Upper lobe of left lung (tissue), 6 donors: ENCODE results near the gene C5orf47. TPM values are rescaled to one million over a fixed set of nuclear protein-coding genes. Genes with fewer than 3 reads are reported as not detected.
A peak's percentile ranks its signal among the peaks of the same experiment; 100 is the strongest.

Source experiments
- ATAC-seq, 2 donors: fragments of 200-7000 bp; cut with Tn5 transposase; one replicate each; pipeline ENCODE4 v1.9.1; 2022; ENCODE audit warnings: mild to moderate bottlenecking in 2 of 2, moderate library complexity in 2 of 2; ENCODE audit not compliant: low FRiP score in 2 of 2
- DNase-seq, 2 donors: peaks; one replicate each; pipeline ENCODE4 v3.0.0-alpha.2; 2019 to 2020
- H3K27ac ChIP-seq, 4 donors: fragments of 200-600 bp; sonication (generic); one replicate each; pipeline ENCODE4 v1.5.1; 2016 to 2019
- H3K27me3 ChIP-seq, 4 donors: fragments of 200-600 bp; sonication (generic); one replicate each; pipeline ENCODE4 v1.5.1; 2017 to 2019
- H3K36me3 ChIP-seq, 4 donors: fragments of 200-600 bp; sonication (generic); one replicate each; pipeline ENCODE4 v1.5.1; 2016 to 2019
- H3K4me1 ChIP-seq, 4 donors: fragments of 200-600 bp; sonication (generic); one replicate each; pipeline ENCODE4 v1.5.1; 2018 to 2019
- H3K4me3 ChIP-seq, 4 donors: fragments of 200-600 bp; sonication (generic); one replicate each; pipeline ENCODE4 v1.5.1; 2017 to 2019; ENCODE audit warnings: mild to moderate bottlenecking in 2 of 4, moderate library complexity in 1 of 4
- H3K9me3 ChIP-seq, 4 donors: fragments of 200-600 bp; sonication (generic); one replicate each; pipeline ENCODE4 v1.5.1; 2018 to 2019
- CTCF ChIP-seq, 6 experiments: fragments of 450-650 bp in 4 of 6; fragments of 200-600 bp in 2 of 6; sonication (generic) in 2 of 6; IDR thresholded peaks; one replicate each; pipeline ENCODE4 v1.5.1; 2016 to 2019; ENCODE audit warnings: antibody characterized with exemption in 6 of 6
- EP300 ChIP-seq, 4 donors: sonication (generic); formaldehyde crosslinking; IDR thresholded peaks; one replicate each; pipeline ENCODE4 v1.5.1; 2017; ENCODE audit warnings: antibody characterized with exemption in 4 of 4, control low read depth in 2 of 4
- POLR2A ChIP-seq, 4 donors: fragments of 450-650 bp; IDR thresholded peaks; one replicate each; pipeline ENCODE4 v1.5.1; 2016 to 2017; ENCODE audit warnings: antibody characterized with exemption in 4 of 4, mild to moderate bottlenecking in 2 of 4
- POLR2AphosphoS5 ChIP-seq, 2 donors: sonication (generic); formaldehyde crosslinking; IDR thresholded peaks; one replicate each; pipeline ENCODE4 v1.5.1; 2017; ENCODE audit warnings: antibody characterized with exemption in 2 of 2
- WGBS, 2 donors: methylation state at CpG; one replicate each; pipeline ENCODE4 v1.1.5; 2017 to 2018; 5-methylcytosine and 5-hydroxymethylcytosine counted together
- total RNA-seq, 6 donors: library from RNA; depleted of rRNA in 4 of 6; stranded (reverse); fragments of >200 nt in 4 of 6; gene quantifications; one replicate each; pipeline versions ENCODE4 v1.1.0 to v1.2.1, GENCODE V29; 2016 to 2021
- donor health status: DM: no; HTN: no; CAD: no; lungs with moderate emphysema.
- donor health status: DM: no; HTN: yes; CAD: no; lungs with severe emphysema.

The C5orf47 gene
- total RNA-seq, 6 donors from 2014 or later: not detected

- Histone ChIP-seq H3K4me1 (peaks cover 34 to 52% (median 37%) of the 10 kb centered on the region in 4 donors), H3K9me3 (no peaks in the 10 kb centered on the region), H3K27ac (no peak overlapping the region), H3K4me3 (no peak overlapping the region), H3K36me3 (peaks cover 13 to 51% (median 28%) of the 10 kb centered on the region in 4 donors), H3K27me3 (no peaks in the 10 kb centered on the region)
- WGBS, 2 donors: 59 to 67% methylated on average over 2 of the region's 2 CpGs
- no peak for DNase-seq
- ATAC-seq: no peak
- TF ChIP-seq CTCF (IDR thresholded peaks at IDR 0.05) (no peak), EP300 (IDR thresholded peaks at IDR 0.05) (no peak), POLR2A (IDR thresholded peaks at IDR 0.05) (no peak), POLR2AphosphoS5 (IDR thresholded peaks at IDR 0.05) (no peak)
These were observed 43.8 kb upstream of the C5orf47 start for GRCh38 chr5:173945160-173945559.

- TF ChIP-seq EP300 (IDR thresholded peaks at IDR 0.05) (no peak), CTCF (IDR thresholded peaks at IDR 0.05) (no peak)
These were observed 42.6 kb upstream of the C5orf47 start for GRCh38 chr5:173946323-173946722.

GRCh38 chr5:173950829-173951228 lies 38.1 kb upstream of the C5orf47 start:
- ATAC-seq: no peak
- Histone ChIP-seq H3K27ac (no peak overlapping the region), H3K4me1 (peaks cover 0 to 11% (median 2%) of the 10 kb centered on the region in 4 donors), H3K9me3 (no peaks in the 10 kb centered on the region), H3K4me3 (no peak overlapping the region), H3K36me3 (peaks cover 27 to 96% (median 59%) of the 10 kb centered on the region in 4 donors), H3K27me3 (no peaks in the 10 kb centered on the region)
- DNase-seq: no peak
- TF ChIP-seq CTCF (IDR thresholded peaks at IDR 0.05) (no peak), POLR2AphosphoS5 (IDR thresholded peaks at IDR 0.05) (no peak), EP300 (IDR thresholded peaks at IDR 0.05) (no peak), POLR2A (IDR thresholded peaks at IDR 0.05) (no peak)
- 71 to 75% methylated on average over 2 of the region's 2 CpGs for WGBS, 2 donors

More at GRCh38 chr5:173946323-173946722, 42.6 kb upstream of the C5orf47 start:
- DNase-seq: no peak
- Histone ChIP-seq H3K36me3 (peaks cover 19 to 63% (median 37%) of the 10 kb centered on the region in 4 donors), H3K27ac (no peak overlapping the region), H3K27me3 (no peaks in the 10 kb centered on the region), H3K4me1 (peaks cover 25 to 41% (median 27%) of the 10 kb centered on the region in 4 donors), H3K4me3 (no peak overlapping the region), H3K9me3 (no peaks in the 10 kb centered on the region)
- 95% methylated on average over 2 of the region's 2 CpGs for WGBS, 2 donors
- no peak for ATAC-seq

- no peaks in the 10 kb centered on the region for H3K9me3 ChIP-seq
- WGBS, 2 donors: 64 to 69% methylated on average over 5 of the region's 5 CpGs
- peaks cover 0 to 11% (median 2%) of the 10 kb centered on the region in 4 donors for H3K4me1 ChIP-seq
- no peak for ATAC-seq
- no peaks in the 10 kb centered on the region for H3K27me3 ChIP-seq
- H3K4me3 ChIP-seq: no peak overlapping the region
- no peak for DNase-seq
- TF ChIP-seq POLR2AphosphoS5 (IDR thresholded peaks at IDR 0.05): no peak
- TF ChIP-seq CTCF (IDR thresholded peaks at IDR 0.05): no peak
- no peak for TF ChIP-seq EP300 (IDR thresholded peaks at IDR 0.05)
- TF ChIP-seq POLR2A (IDR thresholded peaks at IDR 0.05): no peak
- H3K27ac ChIP-seq: peak overlapping the region in 2 of 4 donors; percentile 54 to 55
- peaks cover 13 to 92% (median 47%) of the 10 kb centered on the region in 4 donors for H3K36me3 ChIP-seq
These were observed 35.4 kb upstream of the C5orf47 start for GRCh38 chr5:173953528-173954090.
